ENCODE results near the gene LXN. TPM values are rescaled to one million over a fixed set of nuclear protein-coding genes. Genes with fewer than 3 reads are reported as not detected.
A peak's percentile ranks its signal among the peaks of the same experiment; 100 is the strongest.

The LXN gene
- total RNA-seq, 1 experiment from 2014 or later = 4.6 TPM

DNA sequence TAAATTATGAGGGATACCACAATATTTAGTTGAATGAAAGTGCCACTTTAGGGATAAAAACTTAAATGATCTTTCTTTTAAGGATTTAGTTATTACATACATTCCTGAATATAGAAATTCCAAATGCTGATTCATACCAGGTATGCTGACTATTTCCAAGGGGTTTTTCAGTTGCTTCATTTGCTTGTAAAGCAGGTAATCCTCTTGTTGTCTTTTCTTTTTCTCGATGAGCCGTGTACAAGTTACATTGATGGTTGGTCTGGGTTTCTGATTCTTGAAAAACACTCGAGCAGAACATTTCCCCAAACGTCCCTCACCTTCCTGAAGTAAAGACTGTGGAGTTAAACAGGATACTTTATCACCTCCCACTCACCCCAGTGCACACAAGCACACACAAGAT is 38.2 kb upstream of the LXN start:
- H3K36me3 Mint-ChIP-seq = peaks cover 11% of the 10 kb centered on the region; the same call in 1 of the 2 replicates
- no peaks in the 10 kb centered on the region for H3K9me3 Mint-ChIP-seq
- ChIA-PET CTCF (no interaction called here), POLR2A (no interaction called here)
- H3K27ac Mint-ChIP-seq = no peak overlapping the region
- H3K4me1 Mint-ChIP-seq = peaks cover 22% of the 10 kb centered on the region
- H3K4me3 Mint-ChIP-seq = no peak overlapping the region
- no peak for DNase-seq (ENCODE audit: low spot score)
- no peaks in the 10 kb centered on the region for H3K27me3 Mint-ChIP-seq (ENCODE audit: low read depth)
- no peak for ATAC-seq
- TF ChIP-seq TP53 (CRISPR knock-in tag; IDR thresholded peaks at IDR 0.05) (no peak), ZNF671 (CRISPR knock-in tag; IDR thresholded peaks at IDR 0.05) (no peak), SMAD3 (CRISPR knock-in tag; IDR thresholded peaks at IDR 0.05; ENCODE audit: borderline replicate concordance) (no peak)
- TF ChIP-seq, protein P1, sequence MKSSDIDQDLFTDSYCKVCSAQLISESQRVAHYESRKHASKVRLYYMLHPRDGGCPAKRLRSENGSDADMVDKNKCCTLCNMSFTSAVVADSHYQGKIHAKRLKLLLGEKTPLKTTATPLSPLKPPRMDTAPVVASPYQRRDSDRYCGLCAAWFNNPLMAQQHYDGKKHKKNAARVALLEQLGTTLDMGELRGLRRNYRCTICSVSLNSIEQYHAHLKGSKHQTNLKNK (CRISPR knock-in tag; IDR thresholded peaks at IDR 0.05) = no peak
- TF ChIP-seq, protein P2, sequence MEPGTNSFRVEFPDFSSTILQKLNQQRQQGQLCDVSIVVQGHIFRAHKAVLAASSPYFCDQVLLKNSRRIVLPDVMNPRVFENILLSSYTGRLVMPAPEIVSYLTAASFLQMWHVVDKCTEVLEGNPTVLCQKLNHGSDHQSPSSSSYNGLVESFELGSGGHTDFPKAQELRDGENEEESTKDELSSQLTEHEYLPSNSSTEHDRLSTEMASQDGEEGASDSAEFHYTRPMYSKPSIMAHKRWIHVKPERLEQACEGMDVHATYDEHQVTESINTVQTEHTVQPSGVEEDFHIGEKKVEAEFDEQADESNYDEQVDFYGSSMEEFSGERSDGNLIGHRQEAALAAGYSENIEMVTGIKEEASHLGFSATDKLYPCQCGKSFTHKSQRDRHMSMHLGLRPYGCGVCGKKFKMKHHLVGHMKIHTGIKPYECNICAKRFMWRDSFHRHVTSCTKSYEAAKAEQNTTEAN (CRISPR knock-in tag; IDR thresholded peaks at IDR 0.05) = no peak
- TF ChIP-seq, protein P3, sequence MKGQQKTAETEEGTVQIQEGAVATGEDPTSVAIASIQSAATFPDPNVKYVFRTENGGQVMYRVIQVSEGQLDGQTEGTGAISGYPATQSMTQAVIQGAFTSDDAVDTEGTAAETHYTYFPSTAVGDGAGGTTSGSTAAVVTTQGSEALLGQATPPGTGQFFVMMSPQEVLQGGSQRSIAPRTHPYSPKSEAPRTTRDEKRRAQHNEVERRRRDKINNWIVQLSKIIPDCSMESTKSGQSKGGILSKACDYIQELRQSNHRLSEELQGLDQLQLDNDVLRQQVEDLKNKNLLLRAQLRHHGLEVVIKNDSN (CRISPR knock-in tag; IDR thresholded peaks at IDR 0.05) = no peak
- TF ChIP-seq, protein P4, sequence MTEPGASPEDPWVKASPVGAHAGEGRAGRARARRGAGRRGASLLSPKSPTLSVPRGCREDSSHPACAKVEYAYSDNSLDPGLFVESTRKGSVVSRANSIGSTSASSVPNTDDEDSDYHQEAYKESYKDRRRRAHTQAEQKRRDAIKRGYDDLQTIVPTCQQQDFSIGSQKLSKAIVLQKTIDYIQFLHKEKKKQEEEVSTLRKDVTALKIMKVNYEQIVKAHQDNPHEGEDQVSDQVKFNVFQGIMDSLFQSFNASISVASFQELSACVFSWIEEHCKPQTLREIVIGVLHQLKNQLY (CRISPR knock-in tag; IDR thresholded peaks at IDR 0.05) = no peak

DNA sequence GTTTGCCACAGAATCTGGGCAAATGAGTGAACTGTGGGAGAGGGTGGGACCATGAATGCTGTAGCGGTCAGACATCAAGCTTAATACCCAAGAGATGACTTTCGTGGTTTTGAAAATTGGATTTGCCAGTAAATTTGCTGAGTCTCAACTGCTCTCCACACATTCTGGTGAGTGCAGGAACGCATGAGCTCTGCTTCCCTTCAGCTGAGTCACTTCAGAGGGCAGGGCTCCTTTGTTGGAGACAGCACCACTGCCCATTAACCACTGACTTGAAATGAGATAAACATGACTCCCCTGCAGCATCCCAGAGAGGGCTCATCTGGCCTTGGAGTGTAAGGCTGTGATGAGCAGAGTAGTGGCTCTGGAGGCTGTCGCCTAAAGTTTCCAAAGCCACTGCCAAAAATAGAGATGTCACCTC is 37.2 kb upstream of the LXN start:
- no peaks in the 10 kb centered on the region for H3K9me3 Mint-ChIP-seq
- no peak for ATAC-seq
- ChIA-PET CTCF (interaction anchor here (1.1 to 1.3 kb wide), 2 partner anchors 18 to 50 kb away, joined by 3 to 5 read pairs; no protein-coding TSS in a partner anchor), POLR2A (no interaction called here)
- H3K4me3 Mint-ChIP-seq = no peak overlapping the region
- peaks cover 22% of the 10 kb centered on the region for H3K4me1 Mint-ChIP-seq
- H3K36me3 Mint-ChIP-seq = peaks cover 11% of the 10 kb centered on the region; the same call in 1 of the 2 replicates
- DNase-seq (ENCODE audit: low spot score) = no peak
- peak overlapping the region; percentile 25; the same call in 1 of the 2 replicates for H3K27ac Mint-ChIP-seq
- no peaks in the 10 kb centered on the region for H3K27me3 Mint-ChIP-seq (ENCODE audit: low read depth)
- no peak for TF ChIP-seq TEAD1 (CRISPR knock-in tag; IDR thresholded peaks at IDR 0.05)
- TF ChIP-seq, protein P5, sequence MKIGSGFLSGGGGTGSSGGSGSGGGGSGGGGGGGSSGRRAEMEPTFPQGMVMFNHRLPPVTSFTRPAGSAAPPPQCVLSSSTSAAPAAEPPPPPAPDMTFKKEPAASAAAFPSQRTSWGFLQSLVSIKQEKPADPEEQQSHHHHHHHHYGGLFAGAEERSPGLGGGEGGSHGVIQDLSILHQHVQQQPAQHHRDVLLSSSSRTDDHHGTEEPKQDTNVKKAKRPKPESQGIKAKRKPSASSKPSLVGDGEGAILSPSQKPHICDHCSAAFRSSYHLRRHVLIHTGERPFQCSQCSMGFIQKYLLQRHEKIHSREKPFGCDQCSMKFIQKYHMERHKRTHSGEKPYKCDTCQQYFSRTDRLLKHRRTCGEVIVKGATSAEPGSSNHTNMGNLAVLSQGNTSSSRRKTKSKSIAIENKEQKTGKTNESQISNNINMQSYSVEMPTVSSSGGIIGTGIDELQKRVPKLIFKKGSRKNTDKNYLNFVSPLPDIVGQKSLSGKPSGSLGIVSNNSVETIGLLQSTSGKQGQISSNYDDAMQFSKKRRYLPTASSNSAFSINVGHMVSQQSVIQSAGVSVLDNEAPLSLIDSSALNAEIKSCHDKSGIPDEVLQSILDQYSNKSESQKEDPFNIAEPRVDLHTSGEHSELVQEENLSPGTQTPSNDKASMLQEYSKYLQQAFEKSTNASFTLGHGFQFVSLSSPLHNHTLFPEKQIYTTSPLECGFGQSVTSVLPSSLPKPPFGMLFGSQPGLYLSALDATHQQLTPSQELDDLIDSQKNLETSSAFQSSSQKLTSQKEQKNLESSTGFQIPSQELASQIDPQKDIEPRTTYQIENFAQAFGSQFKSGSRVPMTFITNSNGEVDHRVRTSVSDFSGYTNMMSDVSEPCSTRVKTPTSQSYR (CRISPR knock-in tag; IDR thresholded peaks at IDR 0.05) = no peak
- no peak for TF ChIP-seq ATF1 (CRISPR knock-in tag; IDR thresholded peaks at IDR 0.05)
- TF ChIP-seq, protein P6, sequence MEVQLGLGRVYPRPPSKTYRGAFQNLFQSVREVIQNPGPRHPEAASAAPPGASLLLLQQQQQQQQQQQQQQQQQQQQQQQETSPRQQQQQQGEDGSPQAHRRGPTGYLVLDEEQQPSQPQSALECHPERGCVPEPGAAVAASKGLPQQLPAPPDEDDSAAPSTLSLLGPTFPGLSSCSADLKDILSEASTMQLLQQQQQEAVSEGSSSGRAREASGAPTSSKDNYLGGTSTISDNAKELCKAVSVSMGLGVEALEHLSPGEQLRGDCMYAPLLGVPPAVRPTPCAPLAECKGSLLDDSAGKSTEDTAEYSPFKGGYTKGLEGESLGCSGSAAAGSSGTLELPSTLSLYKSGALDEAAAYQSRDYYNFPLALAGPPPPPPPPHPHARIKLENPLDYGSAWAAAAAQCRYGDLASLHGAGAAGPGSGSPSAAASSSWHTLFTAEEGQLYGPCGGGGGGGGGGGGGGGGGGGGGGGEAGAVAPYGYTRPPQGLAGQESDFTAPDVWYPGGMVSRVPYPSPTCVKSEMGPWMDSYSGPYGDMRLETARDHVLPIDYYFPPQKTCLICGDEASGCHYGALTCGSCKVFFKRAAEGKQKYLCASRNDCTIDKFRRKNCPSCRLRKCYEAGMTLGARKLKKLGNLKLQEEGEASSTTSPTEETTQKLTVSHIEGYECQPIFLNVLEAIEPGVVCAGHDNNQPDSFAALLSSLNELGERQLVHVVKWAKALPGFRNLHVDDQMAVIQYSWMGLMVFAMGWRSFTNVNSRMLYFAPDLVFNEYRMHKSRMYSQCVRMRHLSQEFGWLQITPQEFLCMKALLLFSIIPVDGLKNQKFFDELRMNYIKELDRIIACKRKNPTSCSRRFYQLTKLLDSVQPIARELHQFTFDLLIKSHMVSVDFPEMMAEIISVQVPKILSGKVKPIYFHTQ (CRISPR knock-in tag; IDR thresholded peaks at IDR 0.05) = no peak
- no peak for TF ChIP-seq FOXJ3 (CRISPR knock-in tag; IDR thresholded peaks at IDR 0.05; ENCODE audit: borderline replicate concordance)
- TF ChIP-seq, protein P7, sequence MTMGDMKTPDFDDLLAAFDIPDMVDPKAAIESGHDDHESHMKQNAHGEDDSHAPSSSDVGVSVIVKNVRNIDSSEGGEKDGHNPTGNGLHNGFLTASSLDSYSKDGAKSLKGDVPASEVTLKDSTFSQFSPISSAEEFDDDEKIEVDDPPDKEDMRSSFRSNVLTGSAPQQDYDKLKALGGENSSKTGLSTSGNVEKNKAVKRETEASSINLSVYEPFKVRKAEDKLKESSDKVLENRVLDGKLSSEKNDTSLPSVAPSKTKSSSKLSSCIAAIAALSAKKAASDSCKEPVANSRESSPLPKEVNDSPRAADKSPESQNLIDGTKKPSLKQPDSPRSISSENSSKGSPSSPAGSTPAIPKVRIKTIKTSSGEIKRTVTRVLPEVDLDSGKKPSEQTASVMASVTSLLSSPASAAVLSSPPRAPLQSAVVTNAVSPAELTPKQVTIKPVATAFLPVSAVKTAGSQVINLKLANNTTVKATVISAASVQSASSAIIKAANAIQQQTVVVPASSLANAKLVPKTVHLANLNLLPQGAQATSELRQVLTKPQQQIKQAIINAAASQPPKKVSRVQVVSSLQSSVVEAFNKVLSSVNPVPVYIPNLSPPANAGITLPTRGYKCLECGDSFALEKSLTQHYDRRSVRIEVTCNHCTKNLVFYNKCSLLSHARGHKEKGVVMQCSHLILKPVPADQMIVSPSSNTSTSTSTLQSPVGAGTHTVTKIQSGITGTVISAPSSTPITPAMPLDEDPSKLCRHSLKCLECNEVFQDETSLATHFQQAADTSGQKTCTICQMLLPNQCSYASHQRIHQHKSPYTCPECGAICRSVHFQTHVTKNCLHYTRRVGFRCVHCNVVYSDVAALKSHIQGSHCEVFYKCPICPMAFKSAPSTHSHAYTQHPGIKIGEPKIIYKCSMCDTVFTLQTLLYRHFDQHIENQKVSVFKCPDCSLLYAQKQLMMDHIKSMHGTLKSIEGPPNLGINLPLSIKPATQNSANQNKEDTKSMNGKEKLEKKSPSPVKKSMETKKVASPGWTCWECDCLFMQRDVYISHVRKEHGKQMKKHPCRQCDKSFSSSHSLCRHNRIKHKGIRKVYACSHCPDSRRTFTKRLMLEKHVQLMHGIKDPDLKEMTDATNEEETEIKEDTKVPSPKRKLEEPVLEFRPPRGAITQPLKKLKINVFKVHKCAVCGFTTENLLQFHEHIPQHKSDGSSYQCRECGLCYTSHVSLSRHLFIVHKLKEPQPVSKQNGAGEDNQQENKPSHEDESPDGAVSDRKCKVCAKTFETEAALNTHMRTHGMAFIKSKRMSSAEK (CRISPR knock-in tag; IDR thresholded peaks at IDR 0.05; ENCODE audit: borderline replicate concordance) = no peak
- TF ChIP-seq ZNF396 (CRISPR knock-in tag; IDR thresholded peaks at IDR 0.05; ENCODE audit: borderline replicate concordance) = no peak
- no peak for TF ChIP-seq ZNF121 (CRISPR knock-in tag; IDR thresholded peaks at IDR 0.05)
- TF ChIP-seq, protein P8, sequence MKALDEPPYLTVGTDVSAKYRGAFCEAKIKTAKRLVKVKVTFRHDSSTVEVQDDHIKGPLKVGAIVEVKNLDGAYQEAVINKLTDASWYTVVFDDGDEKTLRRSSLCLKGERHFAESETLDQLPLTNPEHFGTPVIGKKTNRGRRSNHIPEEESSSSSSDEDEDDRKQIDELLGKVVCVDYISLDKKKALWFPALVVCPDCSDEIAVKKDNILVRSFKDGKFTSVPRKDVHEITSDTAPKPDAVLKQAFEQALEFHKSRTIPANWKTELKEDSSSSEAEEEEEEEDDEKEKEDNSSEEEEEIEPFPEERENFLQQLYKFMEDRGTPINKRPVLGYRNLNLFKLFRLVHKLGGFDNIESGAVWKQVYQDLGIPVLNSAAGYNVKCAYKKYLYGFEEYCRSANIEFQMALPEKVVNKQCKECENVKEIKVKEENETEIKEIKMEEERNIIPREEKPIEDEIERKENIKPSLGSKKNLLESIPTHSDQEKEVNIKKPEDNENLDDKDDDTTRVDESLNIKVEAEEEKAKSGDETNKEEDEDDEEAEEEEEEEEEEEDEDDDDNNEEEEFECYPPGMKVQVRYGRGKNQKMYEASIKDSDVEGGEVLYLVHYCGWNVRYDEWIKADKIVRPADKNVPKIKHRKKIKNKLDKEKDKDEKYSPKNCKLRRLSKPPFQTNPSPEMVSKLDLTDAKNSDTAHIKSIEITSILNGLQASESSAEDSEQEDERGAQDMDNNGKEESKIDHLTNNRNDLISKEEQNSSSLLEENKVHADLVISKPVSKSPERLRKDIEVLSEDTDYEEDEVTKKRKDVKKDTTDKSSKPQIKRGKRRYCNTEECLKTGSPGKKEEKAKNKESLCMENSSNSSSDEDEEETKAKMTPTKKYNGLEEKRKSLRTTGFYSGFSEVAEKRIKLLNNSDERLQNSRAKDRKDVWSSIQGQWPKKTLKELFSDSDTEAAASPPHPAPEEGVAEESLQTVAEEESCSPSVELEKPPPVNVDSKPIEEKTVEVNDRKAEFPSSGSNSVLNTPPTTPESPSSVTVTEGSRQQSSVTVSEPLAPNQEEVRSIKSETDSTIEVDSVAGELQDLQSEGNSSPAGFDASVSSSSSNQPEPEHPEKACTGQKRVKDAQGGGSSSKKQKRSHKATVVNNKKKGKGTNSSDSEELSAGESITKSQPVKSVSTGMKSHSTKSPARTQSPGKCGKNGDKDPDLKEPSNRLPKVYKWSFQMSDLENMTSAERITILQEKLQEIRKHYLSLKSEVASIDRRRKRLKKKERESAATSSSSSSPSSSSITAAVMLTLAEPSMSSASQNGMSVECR (CRISPR knock-in tag; IDR thresholded peaks at IDR 0.05; ENCODE audit: borderline replicate concordance) = no peak
- TF ChIP-seq TP53 (CRISPR knock-in tag; IDR thresholded peaks at IDR 0.05) = no peak
- no peak for TF ChIP-seq CREB1 (CRISPR knock-in tag; IDR thresholded peaks at IDR 0.05)

All from WTC11 (cell line).